GM21723 (cell line): Measurements from ENCODE around the gene GPC6.

Experiments used
- ATAC-seq: cut with Tn5 transposase; IDR thresholded peaks from one replicate; pipeline ENCODE4 v1.9.1; 2021; ENCODE audit warnings: mild to moderate bottlenecking, moderate library complexity; ENCODE audit not compliant: unreplicated experiment

GPC6 gene

GRCh38 chr13:93230261-93230855, 3.8 kb downstream of the GPC6 start:
- no peak for ATAC-seq

DNA sequence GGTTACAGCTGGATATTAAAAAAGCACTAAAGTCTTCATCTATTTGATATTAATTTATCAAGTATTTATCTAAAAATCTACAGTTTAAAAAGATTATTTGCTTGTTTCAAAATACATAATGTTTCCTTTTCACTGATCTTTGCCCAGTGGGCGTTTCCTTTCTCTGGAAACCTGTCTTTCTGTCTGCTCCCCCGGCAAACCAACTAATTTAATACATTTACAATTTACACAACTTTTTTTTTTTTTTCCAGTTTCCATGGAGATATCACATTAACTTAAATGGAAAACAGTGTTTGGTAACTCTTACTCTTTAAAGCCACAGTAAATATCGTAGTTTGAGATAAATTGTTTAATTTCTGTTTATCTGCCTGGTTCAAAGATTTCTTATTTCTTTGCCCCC, 5.3 kb downstream of the GPC6 start:
- ATAC-seq: no peak

DNA sequence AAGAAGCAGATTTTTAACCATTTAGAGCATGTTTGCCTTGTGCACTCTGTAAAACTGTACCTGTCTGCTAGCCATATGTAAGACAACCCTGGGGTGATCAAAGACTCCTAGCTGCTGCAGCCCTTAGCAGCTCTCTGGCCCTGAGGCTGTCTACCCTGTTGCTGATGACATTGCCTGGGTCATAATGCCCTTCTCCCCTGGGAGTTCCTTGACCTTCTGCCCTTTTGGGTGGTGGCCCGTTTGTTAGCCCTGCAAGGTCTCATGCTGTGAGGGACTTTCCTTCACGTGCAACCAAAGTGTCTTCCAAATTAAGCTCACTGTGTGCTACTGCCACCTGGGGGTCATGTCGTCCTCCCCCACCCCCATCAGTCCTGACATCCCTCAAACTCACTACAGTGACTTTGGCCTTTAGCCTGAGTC, 7.4 kb downstream of the GPC6 start:
- ATAC-seq: no peak

DNA sequence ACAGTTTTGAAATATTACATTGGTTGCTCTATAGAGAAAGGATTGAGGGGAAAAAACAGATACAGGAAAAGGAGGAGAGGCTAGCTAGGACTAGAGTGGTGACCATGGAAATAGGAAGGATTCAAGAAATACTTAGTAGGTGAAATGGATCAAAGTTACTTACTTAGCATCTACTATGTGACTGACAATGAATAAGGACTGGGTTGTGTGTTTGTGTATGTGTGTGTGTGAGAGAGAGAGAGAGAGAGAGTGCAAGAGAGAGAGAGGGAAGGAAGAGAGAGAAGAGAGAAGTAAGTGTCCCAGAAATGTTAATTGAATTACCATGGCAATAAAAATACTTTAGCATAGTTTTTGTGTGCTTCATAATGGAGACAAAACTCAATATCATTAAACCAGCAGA, 7.9 kb downstream of the GPC6 start:
- ATAC-seq: no peak

DNA sequence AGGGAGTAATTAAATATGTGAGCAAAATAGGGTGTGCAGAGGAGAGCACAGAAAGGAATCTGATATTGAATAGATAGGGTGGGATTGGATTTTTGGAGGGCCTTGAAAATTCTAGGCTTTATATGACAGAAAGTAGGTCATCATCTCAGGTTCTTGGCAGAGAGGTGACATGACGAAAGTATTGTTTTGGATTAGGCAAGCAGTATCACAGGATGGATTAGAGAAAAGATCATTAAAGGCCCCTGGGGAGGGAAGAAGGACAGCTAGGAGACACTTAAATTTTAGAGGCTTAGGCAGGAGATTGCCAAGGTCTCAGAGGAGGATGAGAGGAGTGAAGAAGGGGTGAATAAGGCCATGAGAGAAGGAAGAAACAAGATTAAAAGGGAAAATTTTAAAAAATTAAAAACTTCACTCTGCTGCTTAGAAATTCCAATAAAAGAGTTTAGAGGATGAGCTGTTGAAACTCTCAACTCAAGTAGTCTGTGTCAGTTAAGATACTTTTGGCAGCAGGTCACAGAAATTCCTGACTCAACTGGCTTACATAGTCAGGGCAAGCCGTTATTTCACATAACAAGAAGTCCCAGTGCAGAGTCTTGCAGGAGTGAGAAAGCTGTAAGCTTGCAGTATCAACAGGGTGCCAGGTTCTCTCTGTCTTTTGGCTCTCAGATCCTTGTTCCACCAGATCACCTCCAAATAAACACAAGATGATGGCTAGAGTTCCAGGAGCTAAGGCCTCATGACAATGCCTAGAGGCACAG, 8.8 kb downstream of the GPC6 start:
- no peak for ATAC-seq

DNA sequence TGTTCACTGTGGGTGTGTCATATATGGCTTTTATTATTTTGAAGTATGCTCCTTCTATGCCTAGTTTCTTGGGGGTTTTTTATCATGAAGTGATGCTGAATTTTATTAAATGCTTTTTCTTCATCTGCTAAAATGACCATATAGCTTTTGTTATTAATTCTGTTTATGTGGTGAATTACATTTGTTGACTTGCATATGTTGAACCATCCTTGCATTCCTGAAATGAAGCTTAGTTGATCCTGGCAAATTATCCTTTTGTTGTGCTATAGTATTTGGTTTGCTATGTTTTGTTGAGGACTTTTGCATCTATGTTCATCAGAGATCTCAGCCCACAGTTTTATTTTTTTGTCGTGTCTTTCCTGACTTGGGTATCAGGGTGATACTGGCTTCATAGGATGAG, 12.1 kb downstream of the GPC6 start:
- ATAC-seq: no peak

GRCh38 chr13:93243375-93244063, 16.9 kb downstream of the GPC6 start:
- ATAC-seq: no peak

- no peak for ATAC-seq
Measured at GRCh38 chr13:93244141-93244917, 17.7 kb downstream of the GPC6 start.

DNA sequence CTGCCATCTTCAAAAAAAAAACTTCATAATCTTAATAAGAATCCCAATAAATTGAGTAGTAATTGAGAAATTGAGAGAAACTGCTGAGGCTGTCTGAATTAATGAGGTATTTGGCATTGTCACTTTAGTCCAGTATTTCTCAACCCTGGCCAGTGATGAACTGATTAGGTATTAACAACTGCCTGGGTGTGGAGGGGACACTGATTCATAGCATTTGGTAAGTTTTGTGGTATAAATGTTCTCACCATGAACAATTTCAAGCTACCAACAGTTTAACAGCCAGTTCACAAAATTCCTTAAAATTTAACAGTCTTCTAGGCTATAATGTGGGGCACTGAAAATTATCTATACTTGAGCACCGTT, 18.3 kb downstream of the GPC6 start:
- ATAC-seq: no peak

DNA sequence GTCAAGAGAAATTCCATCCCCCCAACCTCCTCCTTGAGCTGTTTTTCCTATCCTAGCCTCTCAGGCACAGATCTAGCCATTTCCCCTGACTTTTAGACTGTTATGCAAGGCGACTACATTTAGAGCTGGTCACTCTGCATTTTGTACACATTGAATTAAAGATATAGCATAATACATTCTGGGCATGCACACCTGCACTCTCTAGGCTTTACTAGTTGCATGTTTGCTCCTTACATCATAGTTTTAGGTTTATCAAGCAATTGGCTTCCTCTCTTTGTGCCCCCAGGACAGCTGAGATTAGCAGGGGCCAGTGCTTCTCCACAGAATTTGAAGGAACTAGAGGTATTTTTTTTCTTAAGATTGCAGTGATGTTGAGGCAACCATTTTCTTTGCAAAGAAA, 19.5 kb downstream of the GPC6 start:
- no peak for ATAC-seq

GRCh38 chr13:93248627-93249047, 22.0 kb downstream of the GPC6 start:
- no peak for ATAC-seq

DNA sequence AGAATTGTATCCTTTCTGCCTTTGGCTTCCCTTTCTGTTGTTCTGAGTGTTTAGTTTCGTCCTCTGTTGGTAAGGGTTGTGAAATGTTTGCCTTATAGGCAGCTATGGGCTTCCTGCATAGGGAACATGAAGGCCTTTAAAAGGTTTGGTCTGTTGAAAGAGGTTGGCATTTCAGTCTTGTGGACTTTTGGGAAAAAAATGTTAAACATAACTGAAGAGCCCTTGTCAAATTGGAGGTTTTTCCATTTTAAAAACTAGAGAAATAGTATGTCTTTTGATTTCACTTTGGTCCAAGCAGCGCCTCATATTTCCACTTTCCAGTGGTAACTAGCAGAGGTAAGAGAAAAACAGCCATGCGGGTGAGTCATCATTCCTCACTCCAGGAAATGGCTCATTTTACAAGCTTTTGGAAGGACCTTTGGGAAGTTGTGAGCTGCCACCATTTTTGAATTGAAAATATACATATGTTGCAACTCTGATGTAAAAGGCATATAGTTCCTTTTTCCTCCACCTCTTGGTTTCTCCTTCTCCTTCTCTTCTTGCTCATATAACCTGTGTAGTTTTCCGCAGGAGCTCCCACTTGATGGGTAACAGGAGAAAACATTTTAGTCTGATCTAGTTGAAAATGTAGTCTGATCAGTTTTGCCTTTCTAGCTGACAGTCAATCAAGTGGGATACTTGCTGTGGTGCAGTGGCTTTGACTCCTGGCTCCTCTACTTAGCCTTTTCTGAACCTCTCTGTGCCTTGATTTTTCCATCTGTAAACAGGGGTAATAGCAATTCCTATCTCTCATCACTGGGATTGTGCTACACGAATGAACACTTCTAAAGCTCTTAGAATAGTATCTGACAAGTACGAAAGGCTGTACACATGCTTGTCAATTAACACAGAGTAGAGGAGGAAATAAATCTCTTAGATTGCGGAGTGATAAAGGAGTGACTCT, 23.0 kb downstream of the GPC6 start:
- no peak for ATAC-seq

- no peak for ATAC-seq
Measured at GRCh38 chr13:93254775-93255174, 28.2 kb downstream of the GPC6 start.

DNA sequence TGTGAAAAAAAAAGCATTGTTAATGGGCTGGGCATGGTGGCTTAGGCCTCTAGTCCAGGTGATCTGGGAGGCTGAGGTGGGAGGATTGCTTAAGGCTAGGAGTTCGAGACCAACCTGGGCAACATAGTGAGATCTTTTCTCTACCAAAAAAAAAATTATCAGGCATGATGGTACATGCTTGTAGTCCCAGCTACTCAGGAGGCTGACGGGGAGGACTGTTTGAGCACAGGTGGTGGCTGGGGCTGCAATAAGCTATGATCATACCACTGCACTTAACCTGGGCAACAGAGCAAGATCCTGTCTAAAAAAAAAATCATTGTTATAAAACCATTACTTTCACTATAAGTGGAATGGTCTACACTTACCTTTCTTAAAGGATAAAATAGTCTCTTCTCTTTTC, 30.4 kb downstream of the GPC6 start:
- ATAC-seq: no peak

DNA sequence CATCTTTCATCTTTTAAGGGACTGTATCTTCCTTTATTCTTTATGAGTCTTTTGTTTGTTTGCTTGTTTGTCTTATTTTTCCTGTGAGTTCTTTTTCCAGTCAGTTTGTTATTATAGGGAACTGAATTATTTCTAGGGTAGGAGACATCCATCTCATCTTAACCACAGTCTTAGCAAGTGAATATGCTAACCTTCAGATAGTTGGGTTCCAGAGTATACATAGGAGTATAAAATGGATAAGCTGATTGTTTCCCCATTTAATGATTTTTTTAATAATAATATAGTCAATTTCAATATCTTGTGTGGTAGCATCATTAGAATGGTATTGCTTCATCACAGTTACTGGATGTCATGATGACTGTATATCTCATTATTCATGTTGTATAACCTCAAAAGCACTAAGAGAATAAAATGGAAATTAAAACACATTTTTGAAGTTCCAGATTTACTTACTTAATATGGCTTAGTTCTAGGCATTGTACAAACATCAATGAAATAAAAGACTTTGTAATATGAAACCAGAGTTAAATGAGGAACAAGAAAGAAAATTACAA, 33.0 kb downstream of the GPC6 start:
- ATAC-seq: no peak

DNA sequence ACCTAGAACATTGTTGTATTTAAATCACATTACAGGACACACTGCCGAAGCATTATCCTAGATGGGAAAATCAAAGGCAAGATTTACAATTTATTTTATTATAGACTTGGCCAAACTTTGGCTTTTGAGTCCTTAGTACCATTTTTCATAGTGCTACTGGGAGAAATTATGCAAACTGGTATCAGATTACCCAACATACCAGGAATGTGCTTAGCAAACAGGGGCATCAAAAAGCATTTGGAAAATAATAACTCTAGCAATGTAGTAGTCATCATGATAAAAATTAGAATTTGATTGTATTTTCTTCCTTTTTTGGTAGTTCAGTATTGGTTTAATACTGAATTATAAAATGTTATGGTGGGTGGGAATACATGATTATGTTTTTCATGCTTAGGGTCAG, 34.0 kb downstream of the GPC6 start:
- ATAC-seq: no peak

DNA sequence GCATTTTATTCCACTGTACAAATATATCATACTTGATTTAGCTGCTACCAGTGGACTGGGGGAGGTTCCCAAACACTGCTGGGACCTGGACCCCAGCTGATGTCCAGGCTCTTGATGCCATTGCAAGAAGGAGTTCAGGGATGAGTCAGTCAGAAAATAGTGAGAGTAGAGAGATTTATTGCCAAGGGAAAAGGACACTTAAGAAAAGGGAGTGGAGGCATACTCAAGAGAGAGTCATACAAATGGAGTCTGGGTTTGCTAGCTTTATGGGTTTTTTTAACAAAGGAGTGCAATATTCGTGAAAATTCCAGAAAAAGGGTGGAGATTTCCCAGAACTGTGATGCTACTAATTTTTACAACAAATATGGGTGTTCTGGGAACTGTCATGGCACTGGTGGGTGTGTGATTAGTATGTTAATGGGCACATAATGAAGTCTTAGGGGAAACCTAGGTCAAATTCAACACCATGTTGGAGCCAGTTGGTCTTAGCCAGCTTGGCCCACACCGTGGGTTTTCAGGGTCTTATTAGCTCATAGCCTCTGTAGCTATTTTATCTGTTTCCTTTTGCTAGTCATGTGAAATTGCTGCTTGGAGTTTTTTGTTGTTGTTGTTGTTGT, 36.2 kb downstream of the GPC6 start:
- no peak for ATAC-seq

- ATAC-seq: no peak
Measured at GRCh38 chr13:93264876-93265275, 38.3 kb downstream of the GPC6 start.

DNA sequence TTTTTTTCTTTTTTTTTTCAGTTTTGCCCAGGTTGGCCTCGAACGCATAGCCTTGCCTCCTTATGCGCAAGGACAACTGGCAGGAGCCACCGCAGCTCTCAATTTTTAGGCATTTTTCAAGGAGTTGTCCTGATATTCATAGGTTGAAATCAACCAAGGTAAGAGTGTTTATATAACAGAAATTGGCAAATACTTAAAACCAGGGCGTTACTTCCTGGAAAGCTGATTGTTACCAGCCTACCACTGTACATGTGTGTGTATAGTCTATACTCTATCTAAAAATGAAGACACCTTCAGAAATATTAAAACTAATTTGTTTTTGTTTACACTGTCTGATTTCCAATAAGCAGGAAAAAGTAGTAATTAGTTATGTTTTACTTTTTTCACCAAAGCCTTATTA, 39.2 kb downstream of the GPC6 start:
- no peak for ATAC-seq

DNA sequence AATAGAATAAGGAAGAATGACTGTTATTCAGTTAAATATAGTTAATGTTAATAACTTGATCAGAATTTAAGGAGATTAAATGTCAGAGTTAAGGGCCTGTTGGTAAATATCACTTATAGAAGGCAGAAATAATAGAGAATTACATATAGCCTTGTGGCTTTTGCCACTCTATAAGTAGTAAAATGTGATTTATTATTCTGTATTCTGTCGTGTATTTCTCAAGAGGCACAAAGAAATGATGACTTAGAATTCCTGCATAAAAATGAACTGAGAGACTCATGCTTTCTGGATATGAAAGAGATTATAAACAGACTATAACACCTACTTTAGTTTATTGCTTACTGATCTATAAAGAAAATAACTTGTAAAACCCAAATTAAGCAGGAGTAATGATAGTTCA, 40.1 kb downstream of the GPC6 start:
- no peak for ATAC-seq
